Tibial nerve (tissue), 4 donors: ENCODE data around the gene SERPINB2. TPM values are rescaled to one million over a fixed set of nuclear protein-coding genes. Genes with fewer than 3 reads are reported as not detected.
A peak's percentile ranks its signal among the peaks of the same experiment; 100 is the strongest.
"Not testable (repeated sequence)": the region's sequence is repeated elsewhere in the genome, so short reads cannot be mapped to it uniquely, and the experiment has no call there.

Experiments used
- DNase-seq, 2 donors: peaks; one replicate each; pipeline ENCODE4 v3.0.0-alpha.2; 2019; ENCODE audit warnings: low spot score in 2 of 2
- H3K27ac ChIP-seq, 4 donors: fragments of 200-600 bp; sonication (generic) in 3 of 4; one replicate each; pipeline ENCODE4 v1.5.1; 2017 to 2019; ENCODE audit warnings: mild to moderate bottlenecking in 1 of 4
- H3K27me3 ChIP-seq, 2 donors: fragments of 200-600 bp; sonication (generic) in 1 of 2; one replicate each; pipeline versions ENCODE4 v1.5.1 to v1.6.0; 2017 to 2019
- H3K36me3 ChIP-seq, 3 donors: fragments of 200-600 bp; sonication (generic); one replicate each; pipeline ENCODE4 v1.5.1; 2018 to 2019
- H3K4me1 ChIP-seq, 4 donors: fragments of 200-600 bp; sonication (generic) in 3 of 4; one replicate each; pipeline ENCODE4 v1.5.1; 2017 to 2019
- H3K4me3 ChIP-seq, 4 donors: fragments of 200-600 bp; sonication (generic) in 3 of 4; one replicate each; pipeline ENCODE4 v1.5.1; 2017 to 2019; ENCODE audit warnings: mild to moderate bottlenecking in 1 of 4, moderate library complexity in 1 of 4
- H3K9me3 ChIP-seq, 4 donors: fragments of 200-600 bp; sonication (generic) in 3 of 4; one replicate each; pipeline ENCODE4 v1.5.1; 2017 to 2019
- CTCF ChIP-seq, 5 experiments: fragments of 200-600 bp in 3 of 5; fragments of 450-650 bp in 2 of 5; sonication (generic) in 3 of 5; IDR thresholded peaks; one replicate each; pipeline ENCODE4 v1.5.1; 2016 to 2019; ENCODE audit warnings: antibody characterized with exemption in 5 of 5, mild to moderate bottlenecking in 3 of 5, moderate library complexity in 2 of 5
- EP300 ChIP-seq, 2 donors: sonication (generic); formaldehyde crosslinking; IDR thresholded peaks; one replicate each; pipeline ENCODE4 v1.6.1; 2017; ENCODE audit warnings: antibody characterized with exemption in 2 of 2, mild to moderate bottlenecking in 1 of 2
- POLR2A ChIP-seq, 2 donors: fragments of 450-650 bp; IDR thresholded peaks; one replicate each; pipeline ENCODE4 v1.6.1; 2017; ENCODE audit warnings: antibody characterized with exemption in 2 of 2, mild to moderate bottlenecking in 2 of 2, moderate library complexity in 2 of 2
- WGBS, 2 donors: methylation state at CpG; one replicate each; pipeline ENCODE4 v1.1.5; 2018; 5-methylcytosine and 5-hydroxymethylcytosine counted together
- total RNA-seq, 4 donors: library from RNA; depleted of rRNA; stranded (reverse); fragments of >200 nt; gene quantifications; one replicate each; pipeline ENCODE4 v1.1.0, GENCODE V29; 2016

Gene SERPINB2
- total RNA-seq, 4 donors from 2014 or later: not detected

- Histone ChIP-seq H3K4me3 (no peak overlapping the region), H3K9me3 (no peaks in the 10 kb centered on the region), H3K4me1 (peaks cover 0 to 15% (median 2%) of the 10 kb centered on the region in 4 donors), H3K36me3 (no peaks in the 10 kb centered on the region), H3K27ac (no peak overlapping the region), H3K27me3 (peaks cover 0 to 3% of the 10 kb centered on the region in 2 donors)
- WGBS, 2 donors: 94 to 96% methylated on average over 8 of the region's 8 CpGs
- TF ChIP-seq POLR2A (IDR thresholded peaks at IDR 0.05): no peak
- TF ChIP-seq EP300 (IDR thresholded peaks at IDR 0.05): no peak
- no peak for TF ChIP-seq CTCF (IDR thresholded peaks at IDR 0.05)
- no peak for DNase-seq
Observed at GRCh38 chr18:63940008-63940407, 52.5 kb downstream of the SERPINB2 start.

- DNase-seq, H3K4me3 ChIP-seq, H3K27ac ChIP-seq, H3K36me3 ChIP-seq, H3K27me3 ChIP-seq, H3K9me3 ChIP-seq: not testable (repeated sequence)
- 85 to 92% methylated on average over 17 of the region's 17 CpGs for WGBS, 2 donors
- H3K4me1 ChIP-seq: peaks cover 0 to 15% (median 2%) of the 10 kb centered on the region in 4 donors
Observed at GRCh38 chr18:63940543-63941050, 53.1 kb downstream of the SERPINB2 start.

- no peak for TF ChIP-seq EP300 (IDR thresholded peaks at IDR 0.05)
- no peak for TF ChIP-seq CTCF (IDR thresholded peaks at IDR 0.05)
- no peak for TF ChIP-seq POLR2A (IDR thresholded peaks at IDR 0.05)
- Histone ChIP-seq H3K36me3 (no peaks in the 10 kb centered on the region), H3K27ac (no peak overlapping the region), H3K4me3 (no peak overlapping the region), H3K4me1 (peaks cover 0 to 12% (median 4%) of the 10 kb centered on the region in 4 donors), H3K27me3 (no peaks in the 10 kb centered on the region), H3K9me3 (no peaks in the 10 kb centered on the region)
- 90 to 92% methylated on average over 3 of the region's 3 CpGs for WGBS, 2 donors
- DNase-seq: no peak
Observed at GRCh38 chr18:63947051-63947790, 59.7 kb downstream of the SERPINB2 start.

GRCh38 chr18:63949068-63949737 lies 61.7 kb downstream of the SERPINB2 start, which contains the start of gene HMSD:
HMSD (plus strand) TSS chr18:63949301; CDS start chr18:63953456, 4,155 bp downstream.
- no peaks in the 10 kb centered on the region for H3K9me3 ChIP-seq
- no peaks in the 10 kb centered on the region for H3K27me3 ChIP-seq
- peak within 1 kb of the TSS in 3 of 4 donors; percentile 15 to 69 (median 52) for H3K27ac ChIP-seq
- peaks cover 0 to 12% (median 4%) of the 10 kb centered on the region in 4 donors for H3K4me1 ChIP-seq
- DNase-seq: peak in 1 of 2 donors; percentile 15
- TF ChIP-seq CTCF (IDR thresholded peaks at IDR 0.05) (peak in 4 of 5 experiments; percentile 36 to 53 (median 47)), EP300 (IDR thresholded peaks at IDR 0.05) (no peak)
- peak within 1 kb of the TSS; percentile 32 to 53 (median 34) for H3K4me3 ChIP-seq
- 5 to 14% methylated on average over 23 to 28 of the region's 35 CpGs for whole genome bisulfite sequencing, 2 donors
- H3K36me3 ChIP-seq: no peaks in the 10 kb centered on the region

- TF ChIP-seq CTCF (IDR thresholded peaks at IDR 0.05): no peak
- no peak for TF ChIP-seq POLR2A (IDR thresholded peaks at IDR 0.05)
- TF ChIP-seq EP300 (IDR thresholded peaks at IDR 0.05): no peak
- Histone ChIP-seq H3K4me1 (peaks cover 0 to 12% (median 4%) of the 10 kb centered on the region in 4 donors), H3K27me3 (no peaks in the 10 kb centered on the region), H3K36me3 (no peaks in the 10 kb centered on the region), H3K9me3 (no peaks in the 10 kb centered on the region), H3K27ac (no peak overlapping the region), H3K4me3 (no peak overlapping the region)
- 77 to 79% methylated on average over 4 of the region's 4 CpGs for WGBS, 2 donors
- DNase-seq: no peak
Observed at GRCh38 chr18:63951302-63951705, 63.8 kb downstream of the SERPINB2 start.

Other genes starting within 250 kb of the SERPINB2 start
- not detected for gene SERPINB4, start 243.4 kb upstream of the SERPINB2 start, total RNA-seq
- gene SERPINB3, start 225.8 kb upstream of the SERPINB2 start, total RNA-seq: not detected
- gene SERPINB11, start 184.7 kb upstream of the SERPINB2 start, total RNA-seq: not detected
- gene SERPINB7, start 112.3 kb upstream of the SERPINB2 start, total RNA-seq: not detected
- gene SERPINB10, start 20.3 kb downstream of the SERPINB2 start, total RNA-seq: under 1 TPM in 1 of 4 donors, not detected in 3; 0.22 TPM
- gene HMSD, start 61.6 kb downstream of the SERPINB2 start, total RNA-seq: under 1 TPM in 2 of 4 donors, not detected in 2; 0.63 to 0.87 TPM
- gene SERPINB8, start 82.4 kb downstream of the SERPINB2 start, total RNA-seq: 10 to 100 TPM; 10.9 to 29.4 (median 17.9) TPM